Kasumi-1 (cell line): ENCODE measurements around the gene UGT2B7.
A peak's percentile ranks its signal among the peaks of the same experiment; 100 is the strongest.
"Not testable (repeated sequence)": the region's sequence is repeated elsewhere in the genome, so short reads cannot be mapped to it uniquely, and the experiment has no call there.

ENCODE experiments used
- DNase-seq, 2 experiments: peaks; one replicate each; lab custom pipeline; 2025; lab: John Stamatoyannopoulos, UW

Gene UGT2B7

DNA sequence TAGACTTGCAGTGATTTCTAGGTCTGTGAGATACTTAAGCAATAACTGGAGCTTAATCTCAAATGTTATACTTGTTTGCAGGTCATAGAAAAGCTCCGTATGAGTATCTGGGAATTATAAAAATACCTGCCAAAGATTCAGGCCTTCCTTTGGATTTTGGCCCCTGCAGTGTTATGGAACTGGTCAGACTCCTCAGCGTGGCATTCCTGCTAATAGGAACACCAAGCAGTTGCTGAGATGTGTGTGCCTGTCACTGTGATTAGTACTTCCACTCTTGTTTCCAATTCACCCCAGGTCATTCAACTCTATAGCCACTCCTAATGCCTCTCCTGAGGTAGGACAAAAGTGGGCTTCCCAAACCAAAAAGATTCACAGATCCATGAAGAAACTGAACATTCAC lies 7.8 kb upstream of the UGT2B7 start:
- DNase-seq, result no peak

DNA sequence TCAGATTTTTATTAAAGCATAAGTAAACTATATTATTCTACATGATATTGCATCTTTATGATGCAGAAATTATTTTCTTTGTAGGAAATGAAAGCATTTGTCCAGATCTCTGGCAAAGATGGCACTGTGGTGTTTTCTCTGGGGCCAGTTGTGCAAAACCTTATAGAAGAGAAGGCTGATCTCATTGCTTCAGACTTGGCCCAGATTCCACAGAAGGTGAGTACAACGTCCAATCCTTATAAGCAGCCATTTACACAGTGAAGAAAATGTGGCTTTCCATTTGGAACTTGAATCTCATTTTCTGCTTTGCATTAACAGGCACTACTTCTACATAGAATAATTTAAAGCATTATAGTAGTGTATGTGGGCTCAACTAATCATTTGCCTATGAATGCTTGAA lies 6.9 kb upstream of the UGT2B7 start:
- no peak for DNase-seq

- DNase-seq, result peak; percentile 2 to 9
Measured at GRCh38 chr4:69092190-69092589, 4.1 kb upstream of the UGT2B7 start.

DNA sequence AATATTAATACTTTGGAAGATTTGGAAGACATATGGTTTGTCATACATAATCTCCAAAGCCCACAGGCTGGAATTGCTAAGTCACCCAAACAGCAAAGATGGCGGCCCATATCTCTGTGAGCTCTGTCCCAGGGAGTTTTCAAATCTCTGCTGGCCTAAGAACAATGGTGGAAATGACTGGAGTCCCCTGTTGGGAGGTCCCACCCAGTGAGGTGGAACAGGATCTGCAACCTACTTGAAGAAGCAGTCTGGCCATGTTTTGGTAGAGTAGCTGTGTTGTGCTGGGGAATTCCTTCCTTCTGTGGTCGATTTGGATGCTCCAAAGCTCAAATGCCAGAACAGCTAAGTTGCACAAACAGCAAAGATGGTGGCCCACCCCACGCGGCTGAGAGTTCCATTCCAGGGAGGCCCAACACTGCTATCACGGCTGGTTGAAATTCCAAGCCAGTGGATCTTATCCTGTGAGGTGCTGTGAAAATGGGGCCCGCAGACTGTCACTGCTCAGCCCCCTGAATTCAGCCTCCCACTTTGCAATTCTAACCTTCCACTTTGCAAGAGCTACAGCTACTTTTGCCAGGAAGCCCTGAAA lies 3.2 kb upstream of the UGT2B7 start:
- DNase-seq, result no peak

DNA sequence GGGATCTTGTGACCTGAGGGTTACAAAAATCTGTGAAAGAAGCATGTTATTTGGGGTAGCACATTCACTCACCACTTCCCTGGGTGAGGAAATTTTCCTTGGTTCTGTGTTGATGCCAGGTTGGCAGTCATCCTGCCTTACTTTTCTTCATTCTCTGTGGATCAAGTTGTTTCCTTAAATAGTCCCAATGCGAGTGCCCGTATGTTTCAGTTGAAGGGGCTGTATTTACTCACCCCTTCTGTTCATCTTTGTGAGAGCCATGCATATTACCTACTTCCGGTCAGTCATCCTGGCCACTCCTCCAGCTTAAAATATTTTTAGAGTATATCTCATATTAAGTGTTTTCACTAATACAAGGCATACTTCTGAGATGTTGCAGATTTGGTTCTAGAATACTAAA lies 2.6 kb upstream of the UGT2B7 start:
- no peak for DNase-seq

GRCh38 chr4:69095301-69095731 lies 958 bp upstream of the UGT2B7 start:
- peak; percentile 77 to 78 for DNase-seq

DNA sequence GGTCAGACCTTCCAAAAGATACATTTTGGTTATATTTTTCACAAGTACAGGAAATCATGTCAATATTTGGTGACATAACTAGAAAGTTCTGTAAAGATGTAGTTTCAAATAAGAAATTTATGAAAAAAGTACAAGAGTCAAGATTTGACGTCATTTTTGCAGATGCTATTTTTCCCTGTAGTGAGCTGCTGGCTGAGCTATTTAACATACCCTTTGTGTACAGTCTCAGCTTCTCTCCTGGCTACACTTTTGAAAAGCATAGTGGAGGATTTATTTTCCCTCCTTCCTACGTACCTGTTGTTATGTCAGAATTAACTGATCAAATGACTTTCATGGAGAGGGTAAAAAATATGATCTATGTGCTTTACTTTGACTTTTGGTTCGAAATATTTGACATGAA lies 536 bp downstream of the UGT2B7 start:
- DNase-seq, result no peak

DNA sequence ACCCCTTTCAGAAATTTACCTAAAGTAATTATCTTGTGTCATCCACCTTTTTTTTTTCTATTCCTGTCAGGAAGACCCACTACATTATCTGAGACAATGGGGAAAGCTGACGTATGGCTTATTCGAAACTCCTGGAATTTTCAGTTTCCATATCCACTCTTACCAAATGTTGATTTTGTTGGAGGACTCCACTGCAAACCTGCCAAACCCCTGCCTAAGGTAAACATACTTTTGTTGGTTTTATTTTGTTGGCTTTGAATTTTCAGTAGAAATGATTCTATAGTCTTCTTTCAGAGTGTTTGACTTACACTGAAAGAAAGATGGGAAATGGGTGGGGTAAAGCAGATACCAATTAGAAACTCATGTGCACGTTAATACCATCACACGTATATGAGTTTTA lies 2.2 kb downstream of the UGT2B7 start:
- no peak for DNase-seq

DNA sequence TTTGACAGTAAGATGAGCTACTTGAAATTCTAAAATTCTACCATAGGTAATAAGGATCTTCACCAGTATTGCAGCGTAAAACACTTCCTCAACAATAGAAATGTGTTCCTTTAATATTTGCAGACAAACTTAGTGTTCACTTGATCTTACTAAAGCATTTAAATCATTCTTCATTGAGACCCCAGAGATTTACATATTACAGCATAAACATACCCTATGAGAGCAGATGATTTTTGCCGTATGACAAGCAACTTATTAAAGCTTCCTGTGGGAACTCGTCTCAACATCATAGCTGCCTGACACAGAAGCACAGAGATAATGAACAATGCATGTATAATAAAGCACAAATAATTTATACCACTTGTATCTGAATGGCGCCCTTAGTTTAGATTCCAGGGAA lies 3.6 kb downstream of the UGT2B7 start:
- no peak for DNase-seq

DNA sequence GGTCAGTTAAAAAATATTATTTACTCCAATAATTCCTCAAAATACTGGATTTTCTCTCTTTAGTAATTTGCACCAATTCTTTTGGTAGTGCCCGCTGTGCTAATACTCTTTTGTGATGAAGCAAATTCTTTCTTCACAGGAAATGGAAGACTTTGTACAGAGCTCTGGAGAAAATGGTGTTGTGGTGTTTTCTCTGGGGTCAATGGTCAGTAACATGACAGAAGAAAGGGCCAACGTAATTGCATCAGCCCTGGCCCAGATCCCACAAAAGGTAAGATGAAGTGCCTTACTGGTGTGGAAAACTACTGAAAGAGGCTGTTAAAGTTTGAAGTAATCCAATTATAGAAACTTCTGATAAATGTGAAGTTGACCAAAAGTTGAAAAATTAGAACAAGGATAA lies 6.4 kb downstream of the UGT2B7 start:
- not testable (repeated sequence) for DNase-seq

DNA sequence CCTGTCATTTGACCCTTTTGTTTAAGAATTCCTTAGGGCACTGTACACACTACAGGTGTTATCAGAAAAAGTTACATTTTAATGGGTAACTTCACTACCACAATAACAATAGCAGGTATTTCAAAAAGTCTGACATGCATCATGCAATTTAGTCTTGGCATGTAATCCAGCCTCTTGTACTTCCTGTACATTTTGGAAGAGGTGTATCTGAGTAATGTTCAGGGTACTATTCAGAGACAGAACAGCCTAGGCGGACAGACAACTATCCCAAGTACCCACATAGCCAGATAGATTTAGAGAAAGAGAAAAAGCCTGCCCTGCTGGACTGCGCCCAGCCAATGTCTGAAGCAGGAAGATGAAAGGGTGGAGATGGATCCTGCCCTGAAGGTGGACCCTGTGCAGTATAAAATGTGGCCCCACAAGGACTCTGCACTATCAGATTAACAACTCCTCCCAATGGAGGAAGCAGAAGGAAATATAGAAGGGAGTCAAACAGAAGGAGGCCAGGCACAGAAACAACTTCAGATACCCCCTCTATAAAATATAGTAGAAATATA lies 8.5 kb downstream of the UGT2B7 start:
- DNase-seq, result no peak

DNA sequence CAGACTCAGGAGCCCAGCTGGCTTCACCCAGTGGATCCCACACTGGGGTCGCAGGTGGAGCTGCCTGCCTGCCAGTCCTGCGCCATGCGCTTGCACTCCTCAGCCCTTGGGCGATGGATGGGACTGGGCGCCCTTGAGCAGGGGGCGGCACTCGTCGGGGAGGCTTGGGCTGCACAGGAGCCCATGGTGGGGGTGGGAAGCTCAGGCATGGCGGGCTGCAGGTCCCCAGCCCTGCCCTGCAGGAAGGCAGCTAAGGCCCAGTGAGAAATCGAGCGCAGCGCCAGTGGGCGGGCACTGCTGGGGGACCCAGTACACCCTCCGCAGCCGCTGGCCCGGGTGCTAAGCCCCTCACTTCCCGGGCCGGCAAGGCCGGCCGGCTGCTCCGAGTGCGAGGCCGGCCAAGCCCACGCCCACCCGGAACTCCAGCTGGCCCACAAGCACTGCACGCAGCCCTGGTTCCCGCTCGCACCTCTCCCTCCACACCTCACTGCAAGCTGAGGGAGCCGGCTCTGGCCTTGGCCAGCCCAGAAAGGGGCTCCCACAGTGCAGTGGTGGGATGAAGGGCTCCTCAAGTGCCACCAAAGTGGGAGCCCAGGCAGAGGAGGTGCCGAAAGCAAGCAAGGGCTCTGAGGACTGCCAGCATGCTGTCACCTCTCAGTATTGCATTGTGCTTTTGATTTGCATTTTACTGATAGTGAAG lies 19.0 kb downstream of the UGT2B7 start:
- not testable (repeated sequence) for DNase-seq

DNA sequence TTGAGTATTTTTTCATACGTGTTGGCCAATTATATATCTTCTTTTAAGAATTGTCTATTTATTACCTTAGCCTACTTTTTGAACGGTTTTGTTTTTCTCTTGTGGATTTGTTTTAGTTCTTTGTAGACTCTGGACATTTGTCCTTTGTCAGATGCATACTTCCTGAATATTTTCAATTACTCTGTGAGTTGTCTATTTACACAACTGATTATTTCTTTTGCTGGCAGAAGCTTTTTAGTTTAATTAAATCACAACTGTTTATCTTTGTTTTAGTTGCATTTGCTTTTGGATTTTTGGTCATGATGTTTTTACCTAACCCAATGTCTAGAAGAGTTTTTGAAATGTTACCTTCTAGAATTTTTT lies 19.6 kb downstream of the UGT2B7 start:
- no peak for DNase-seq

DNA sequence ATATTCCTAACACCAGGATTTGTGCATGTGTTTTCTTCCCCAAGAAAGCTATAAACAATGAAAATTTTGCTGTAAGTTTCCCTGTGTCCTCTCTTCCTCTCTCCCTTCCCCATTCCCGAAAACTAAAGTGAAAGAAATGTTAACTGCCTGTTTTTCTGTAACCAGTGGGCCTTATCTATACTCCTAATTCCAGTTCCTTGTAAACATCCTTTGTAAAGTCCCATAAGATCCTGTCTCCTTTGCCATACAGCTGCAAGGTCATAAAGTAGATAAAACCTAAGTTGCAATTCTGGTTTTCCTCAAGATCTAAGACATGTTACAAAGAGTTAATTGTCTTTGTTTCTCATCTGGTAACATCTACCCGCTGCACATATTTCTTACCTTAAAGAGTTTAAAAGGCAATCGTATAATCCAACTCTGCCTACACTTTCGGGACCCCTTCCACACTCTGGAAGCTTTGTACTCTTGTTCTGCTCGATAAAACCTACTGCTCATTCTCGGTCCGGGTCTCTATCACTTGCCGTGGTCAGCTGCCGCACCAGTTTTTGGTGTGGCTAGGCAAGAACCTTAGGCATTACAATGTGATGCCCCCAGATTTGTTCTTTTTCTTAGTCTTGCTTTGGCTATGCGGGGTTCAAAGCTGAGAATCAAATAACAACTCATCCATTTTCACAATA lies 20.5 kb downstream of the UGT2B7 start:
- DNase-seq, result no peak

DNA sequence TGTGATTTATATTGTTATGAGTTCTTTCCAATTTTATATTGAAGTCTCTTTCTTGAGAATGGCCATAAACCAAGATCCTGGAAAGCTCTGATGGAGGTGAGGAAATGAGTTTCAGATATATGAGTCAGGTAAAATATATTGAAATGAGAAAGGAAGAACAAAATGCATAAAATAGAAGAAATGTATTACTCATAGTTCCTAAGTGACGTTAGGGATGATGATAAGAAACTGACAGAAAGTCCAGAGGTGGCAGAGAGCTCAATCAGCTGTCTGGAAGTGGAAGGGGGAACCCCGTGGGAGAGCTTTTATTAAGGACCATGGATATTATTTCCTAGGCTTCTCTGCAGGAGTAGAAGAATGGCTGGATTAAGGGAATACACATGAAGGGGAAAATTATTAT lies 24.6 kb downstream of the UGT2B7 start:
- no peak for DNase-seq

- DNase-seq, result no peak
Measured at GRCh38 chr4:69122476-69122875, 26.2 kb downstream of the UGT2B7 start.

- DNase-seq, result no peak
Measured at GRCh38 chr4:69124941-69125340, 28.7 kb downstream of the UGT2B7 start.

DNA sequence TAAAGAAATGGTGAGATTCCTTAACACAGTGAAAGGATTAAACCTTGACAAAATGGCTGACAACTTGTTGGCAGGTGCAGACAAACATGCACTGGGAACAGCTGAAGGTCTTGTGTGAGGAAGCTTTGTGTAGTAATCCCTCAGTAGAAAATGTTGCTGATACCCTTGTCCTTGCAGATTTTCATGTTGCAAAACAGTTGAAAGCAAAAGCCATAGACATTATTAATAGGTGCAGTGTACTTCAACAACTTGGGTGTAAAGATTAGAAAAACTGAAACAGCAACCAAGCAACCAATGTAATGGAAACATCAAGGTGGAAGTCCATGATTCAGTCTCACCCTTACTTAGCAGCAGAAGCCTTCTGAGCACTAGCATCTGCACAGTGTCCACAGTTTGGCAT lies 29.8 kb downstream of the UGT2B7 start:
- no peak for DNase-seq

GRCh38 chr4:69133993-69134392 lies 37.7 kb downstream of the UGT2B7 start:
- no peak for DNase-seq

- DNase-seq, result no peak
Measured at GRCh38 chr4:69134471-69134870, 38.2 kb downstream of the UGT2B7 start.

DNA sequence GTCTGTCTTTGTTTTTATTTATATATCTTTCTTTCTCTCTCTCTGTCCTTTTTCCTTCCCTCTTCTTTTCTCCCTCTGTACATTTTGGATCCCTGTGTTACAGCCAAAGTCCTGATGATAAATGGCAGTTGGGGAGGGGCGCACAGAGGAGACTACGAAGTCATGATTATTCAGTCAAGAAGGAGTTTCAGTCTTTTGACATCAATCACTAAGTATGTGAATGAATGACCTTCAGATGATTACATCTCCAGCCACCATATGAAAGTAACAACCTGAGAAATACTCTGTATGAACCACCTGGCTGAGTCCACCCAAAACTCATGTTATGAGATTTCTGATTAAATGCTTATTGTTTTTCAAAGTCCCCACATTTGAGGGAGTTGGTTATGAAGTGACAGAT lies 45.0 kb downstream of the UGT2B7 start:
- no peak for DNase-seq

DNA sequence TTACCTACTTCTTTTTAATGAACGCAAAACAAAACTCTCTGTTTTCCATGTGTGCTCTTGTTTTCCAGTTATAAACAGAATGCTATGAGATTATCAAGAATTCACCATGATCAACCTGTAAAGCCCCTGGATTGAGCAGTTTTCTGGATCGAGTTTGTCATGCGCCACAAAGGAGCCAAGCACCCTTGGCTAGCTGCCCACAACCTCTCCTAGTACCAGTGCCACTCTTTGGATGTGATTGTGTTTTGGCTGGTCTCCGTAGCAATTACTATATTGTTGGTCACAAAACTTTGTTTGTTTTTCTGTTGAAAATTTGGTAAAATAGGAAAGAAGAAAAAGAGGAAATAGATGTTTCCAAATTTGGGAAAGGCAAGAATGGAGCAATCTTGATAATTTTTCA lies 51.1 kb downstream of the UGT2B7 start:
- no peak for DNase-seq

DNA sequence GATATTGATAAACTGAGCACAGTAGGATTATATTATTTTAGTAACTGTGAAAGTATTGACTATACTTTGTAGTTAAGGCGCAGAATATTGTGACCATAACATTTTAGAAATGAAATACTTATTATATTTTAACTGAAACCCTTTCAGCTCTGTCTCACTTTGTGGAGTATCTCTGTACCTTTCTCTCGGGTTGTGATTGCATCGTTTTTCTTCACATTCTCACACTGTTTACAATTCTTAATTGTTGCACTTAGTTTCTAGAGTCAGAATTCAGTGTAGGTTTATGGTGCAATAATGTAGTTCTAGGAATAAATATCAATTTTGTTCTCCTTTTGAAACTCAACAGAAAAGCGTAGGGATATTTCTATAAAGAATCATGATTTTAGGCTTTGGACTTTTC lies 57.7 kb downstream of the UGT2B7 start:
- no peak for DNase-seq
